Urothelium cell line (cell line): Measurements from ENCODE around the gene MROH2A.

Experiments used
- DNase-seq: peaks from one replicate; pipeline ENCODE4 v3.0.0; 2011; ENCODE audit warnings: low spot score, mixed read lengths
- FAIRE-seq: peaks from 2 replicates; lab custom pipeline; 2011; peaks lifted over from hg19 to GRCh38; lab: Jason Lieb, UNC

Gene MROH2A

GRCh38 chr2:233817995-233818638 lies 40.0 kb downstream of the MROH2A start:
- DNase-seq (no peak), FAIRE-seq (no peak)

DNA sequence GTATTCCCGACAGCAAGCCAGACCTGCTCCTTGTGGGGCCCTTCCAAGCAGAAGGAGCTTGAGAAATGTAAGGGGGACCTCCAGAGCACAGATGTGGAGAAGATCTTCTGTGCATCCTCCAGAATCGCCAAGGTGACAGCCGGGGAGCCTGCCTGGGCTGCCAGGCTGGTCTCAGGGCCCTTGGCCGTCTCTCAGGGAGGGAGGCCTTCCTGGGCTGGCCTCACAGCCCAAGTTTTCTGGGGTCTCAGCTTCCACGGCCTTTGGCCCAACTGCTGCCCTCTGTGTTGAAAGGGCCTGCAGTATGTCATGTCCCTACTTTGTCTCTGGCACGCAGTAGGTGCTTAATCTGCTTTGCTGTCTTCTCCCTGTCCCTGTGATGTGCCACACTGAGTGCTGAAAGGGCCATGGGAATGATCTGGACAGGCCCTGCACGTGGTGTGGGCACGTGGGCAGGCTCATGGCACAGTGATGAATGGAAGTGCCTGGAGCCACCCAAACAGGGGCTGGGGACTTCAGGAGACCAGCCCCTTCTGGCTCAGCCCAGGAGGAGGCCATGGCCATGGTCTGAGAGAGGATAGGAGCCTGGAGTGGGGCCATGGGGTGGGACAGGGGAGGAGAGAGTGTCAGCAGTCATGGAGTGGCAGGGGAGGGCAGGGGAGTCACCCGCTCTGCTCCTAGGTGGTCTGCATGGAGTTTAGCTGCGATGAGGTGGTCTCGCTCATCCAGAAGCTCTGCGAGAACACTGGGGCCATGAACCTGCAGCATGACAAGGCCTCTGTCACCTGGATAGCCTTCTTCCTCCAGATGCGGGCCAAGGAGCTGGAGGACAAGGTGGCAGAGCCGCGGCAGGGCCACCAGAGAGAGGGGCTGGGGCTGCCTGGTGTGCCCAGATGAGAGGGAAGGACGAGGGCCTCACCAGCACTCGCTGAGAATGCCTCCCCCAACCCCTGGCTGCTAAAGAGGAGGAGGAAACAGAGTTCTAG lies 40.8 kb downstream of the MROH2A start:
- no peak for FAIRE-seq
- no peak for DNase-seq

DNA sequence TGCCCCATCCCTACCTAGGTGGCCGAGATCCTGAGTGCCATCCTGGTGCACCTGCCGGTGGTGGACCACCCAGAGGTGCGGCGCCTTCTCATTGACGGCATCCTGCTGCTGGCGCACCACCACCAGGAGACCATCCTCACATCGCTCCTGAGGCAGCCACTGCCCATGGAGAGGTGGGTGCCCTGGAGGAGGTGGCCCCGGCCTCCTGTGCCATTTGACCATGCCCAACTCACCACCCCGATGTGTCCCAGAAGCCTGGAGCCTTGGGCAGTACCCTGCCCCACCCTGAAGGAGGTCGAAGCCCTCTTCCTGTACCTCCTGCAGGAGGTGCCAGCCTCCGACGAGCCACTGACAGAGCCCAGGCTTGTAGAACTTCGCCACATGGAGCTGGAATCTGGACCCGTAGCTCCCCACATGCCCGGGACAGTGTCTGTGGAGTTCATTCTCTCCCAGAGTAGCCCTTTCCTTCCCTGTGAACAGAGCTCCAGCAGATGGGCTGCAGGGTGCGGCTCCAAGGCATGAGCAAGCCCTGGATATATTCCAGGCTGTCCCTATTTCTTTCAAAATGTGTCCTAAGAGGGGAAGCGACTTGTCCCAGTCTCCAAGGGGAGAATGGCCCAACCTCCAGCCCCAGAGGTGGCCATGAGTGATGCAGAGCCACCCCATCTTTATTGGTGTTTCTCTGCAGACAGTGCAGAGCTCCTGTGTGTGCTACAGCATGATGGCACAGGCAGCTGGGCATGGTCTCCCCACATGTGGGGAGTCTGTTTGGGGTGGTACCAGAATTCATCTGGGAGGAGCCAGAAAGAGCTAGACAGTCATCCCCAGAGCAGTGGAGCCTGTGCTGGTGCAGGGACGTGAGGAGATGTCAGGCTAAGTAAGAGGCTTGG lies 42.0 kb downstream of the MROH2A start:
- DNase-seq, result no peak
- FAIRE-seq, result no peak

DNA sequence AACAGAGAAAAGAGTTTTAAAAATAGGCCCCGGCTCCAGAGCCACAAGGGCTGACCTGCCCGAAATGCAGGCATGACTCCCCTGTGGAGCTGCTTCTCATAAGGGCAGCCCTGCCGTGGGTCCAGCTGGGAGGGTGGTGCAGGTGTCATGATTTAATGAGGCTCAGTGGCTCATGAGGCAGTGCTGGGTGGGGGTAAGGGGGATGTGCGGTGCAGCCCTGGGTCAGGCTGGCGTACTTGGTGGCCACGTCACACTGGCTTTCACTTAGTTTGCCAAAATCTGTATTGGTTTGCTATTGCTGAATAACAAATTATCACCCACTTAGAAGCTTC lies 42.6 kb downstream of the MROH2A start:
- no peak for DNase-seq
- FAIRE-seq, result no peak

DNA sequence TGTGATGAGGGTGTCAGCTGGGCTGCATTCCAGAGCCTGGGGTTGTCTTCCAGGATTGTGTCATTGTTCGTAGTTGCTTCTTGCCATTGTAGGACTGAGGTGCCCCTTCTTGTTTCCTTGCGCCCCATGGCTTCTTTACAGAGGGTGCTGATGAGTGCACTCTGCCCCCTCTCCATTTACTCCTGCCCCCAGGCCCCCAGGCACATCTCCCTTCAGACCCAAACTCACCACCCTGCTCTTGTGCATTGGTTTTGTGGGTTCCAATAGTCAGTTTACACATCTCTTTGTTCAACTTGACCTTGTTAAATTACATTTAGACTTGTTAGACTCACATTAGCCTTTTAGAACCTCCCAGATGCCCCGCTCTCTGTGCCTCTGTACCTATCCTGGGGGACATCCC lies 43.1 kb downstream of the MROH2A start:
- FAIRE-seq, result no peak
- no peak for DNase-seq

DNA sequence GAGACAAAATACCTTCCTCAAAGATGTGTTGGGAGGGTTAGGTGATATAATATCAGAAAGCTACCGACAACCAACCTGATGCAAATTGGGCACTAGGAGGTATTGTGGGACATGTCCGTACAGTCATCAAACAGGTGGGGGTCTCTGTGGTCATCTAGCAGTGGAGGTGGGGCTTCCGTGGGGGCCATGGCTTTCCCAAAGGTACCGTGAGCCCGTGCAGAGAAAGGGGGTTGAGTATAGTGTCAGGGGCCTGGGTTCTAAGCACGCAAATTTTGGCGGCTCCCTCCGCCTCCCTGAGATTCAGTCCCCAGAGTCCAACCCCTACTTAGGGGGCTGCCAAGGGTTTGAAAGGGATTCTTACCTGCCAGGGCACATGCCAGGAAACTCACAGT lies 43.6 kb downstream of the MROH2A start:
- DNase-seq (no peak), FAIRE-seq (no peak)

DNA sequence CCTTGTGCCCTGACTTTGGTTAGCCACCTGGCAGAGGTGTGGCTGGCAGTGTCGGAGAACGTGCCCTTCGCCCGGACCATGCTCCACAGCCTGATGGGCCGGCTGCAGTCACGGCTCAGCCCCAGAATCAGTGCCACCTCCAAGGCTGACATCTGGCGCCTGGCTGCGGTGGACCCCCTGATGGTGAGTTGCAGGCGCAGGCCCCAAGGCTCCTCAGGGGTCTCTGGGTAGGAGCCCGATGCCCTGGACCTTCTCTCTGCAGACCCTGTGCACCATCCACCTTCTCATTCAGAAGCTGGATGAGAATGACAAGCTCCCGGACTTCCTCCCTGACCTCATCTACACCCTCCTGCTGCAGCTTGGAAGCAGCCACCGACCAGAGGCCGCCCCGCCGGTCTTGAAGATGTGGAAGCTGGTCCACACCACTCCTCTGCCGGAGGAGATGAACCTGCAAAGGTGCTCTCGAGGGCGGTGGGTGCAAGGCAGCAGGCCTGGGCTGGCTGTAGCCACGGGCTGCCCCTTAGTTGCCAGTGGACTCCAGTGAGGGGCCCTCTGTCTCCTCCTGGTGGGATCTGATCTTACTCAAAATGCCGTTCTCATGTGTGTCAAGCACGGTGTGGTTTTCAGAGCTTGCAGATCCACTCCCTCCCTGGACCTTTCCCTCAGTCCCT lies 44.1 kb downstream of the MROH2A start:
- FAIRE-seq (no peak), DNase-seq (no peak)

DNA sequence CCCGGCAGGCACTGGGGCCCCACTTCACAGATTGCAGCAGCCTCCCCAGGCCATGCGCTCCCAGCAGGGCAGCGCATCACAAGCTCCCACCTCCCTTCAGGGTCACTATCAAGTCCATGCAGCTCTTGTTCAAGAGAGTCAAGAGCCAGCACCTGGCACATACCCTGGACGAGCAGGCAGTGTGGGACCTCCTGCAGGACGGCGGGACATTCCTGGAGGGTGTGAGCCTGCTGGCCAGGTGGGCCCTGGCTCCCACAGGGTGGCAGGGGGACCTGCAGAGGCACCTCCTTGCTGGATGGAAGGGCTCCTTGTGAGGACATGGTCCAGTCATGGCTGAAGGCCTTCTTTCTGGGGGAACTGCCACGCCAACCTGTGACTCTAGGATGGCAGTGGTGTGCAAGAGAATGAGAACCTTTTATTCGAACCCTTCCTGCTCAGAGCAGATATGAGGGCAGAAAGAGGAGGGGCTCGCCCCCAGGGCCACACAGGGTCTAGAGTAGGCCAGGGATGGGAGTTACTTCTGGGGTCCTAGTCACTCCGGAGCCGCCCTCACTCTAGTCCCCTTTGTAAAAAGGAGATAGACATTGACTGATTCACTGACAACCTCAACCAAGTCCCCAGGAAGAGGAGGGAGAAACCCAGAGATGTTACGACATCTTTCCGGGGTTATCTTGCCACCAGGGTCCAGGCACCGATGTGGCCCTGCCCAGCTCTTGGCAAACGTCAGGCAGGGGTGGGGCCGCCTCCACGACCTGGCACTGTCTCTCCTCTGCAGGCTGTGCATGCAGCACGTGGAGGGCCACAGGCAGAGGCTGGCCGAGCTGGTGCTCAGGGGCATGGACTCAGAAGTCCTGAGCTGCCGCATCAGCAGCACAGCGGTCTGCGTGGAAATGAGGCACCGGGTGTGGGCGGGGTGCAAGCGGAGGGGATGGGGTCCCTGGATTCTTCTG lies 44.9 kb downstream of the MROH2A start:
- no peak for FAIRE-seq

GRCh38 chr2:233823731-233824121 lies 45.6 kb downstream of the MROH2A start:
- DNase-seq (no peak), FAIRE-seq (no peak)

More for the DNA sequence above, 44.9 kb downstream of the MROH2A start:
- DNase-seq, result no peak

DNA sequence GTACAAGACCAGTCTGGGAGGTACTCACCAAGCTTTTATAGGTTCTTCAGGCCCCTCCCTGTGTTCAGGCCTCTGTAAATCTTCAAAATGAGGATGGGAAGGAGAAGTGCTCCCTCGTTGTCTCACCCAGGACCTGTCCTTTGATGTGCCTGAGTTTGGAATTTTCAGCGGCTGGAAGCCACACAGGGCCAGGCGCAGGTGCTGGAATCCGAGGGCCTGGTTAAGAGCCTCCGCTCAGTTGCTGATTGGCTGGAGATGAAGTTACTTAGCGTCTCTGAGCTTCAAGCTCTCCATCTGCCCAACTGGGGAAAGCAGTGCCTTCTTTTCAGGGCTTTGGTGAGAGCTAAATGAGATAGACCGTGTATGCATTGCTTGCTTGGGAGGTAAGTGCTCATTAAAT lies 46.2 kb downstream of the MROH2A start:
- FAIRE-seq, result no peak
- DNase-seq, result no peak

- DNase-seq, result no peak
- FAIRE-seq, result no peak
Observed at GRCh38 chr2:233828546-233829192, 50.5 kb downstream of the MROH2A start.

GRCh38 chr2:233829193-233830110 lies 51.3 kb downstream of the MROH2A start:
- FAIRE-seq (no peak), DNase-seq (no peak)

DNA sequence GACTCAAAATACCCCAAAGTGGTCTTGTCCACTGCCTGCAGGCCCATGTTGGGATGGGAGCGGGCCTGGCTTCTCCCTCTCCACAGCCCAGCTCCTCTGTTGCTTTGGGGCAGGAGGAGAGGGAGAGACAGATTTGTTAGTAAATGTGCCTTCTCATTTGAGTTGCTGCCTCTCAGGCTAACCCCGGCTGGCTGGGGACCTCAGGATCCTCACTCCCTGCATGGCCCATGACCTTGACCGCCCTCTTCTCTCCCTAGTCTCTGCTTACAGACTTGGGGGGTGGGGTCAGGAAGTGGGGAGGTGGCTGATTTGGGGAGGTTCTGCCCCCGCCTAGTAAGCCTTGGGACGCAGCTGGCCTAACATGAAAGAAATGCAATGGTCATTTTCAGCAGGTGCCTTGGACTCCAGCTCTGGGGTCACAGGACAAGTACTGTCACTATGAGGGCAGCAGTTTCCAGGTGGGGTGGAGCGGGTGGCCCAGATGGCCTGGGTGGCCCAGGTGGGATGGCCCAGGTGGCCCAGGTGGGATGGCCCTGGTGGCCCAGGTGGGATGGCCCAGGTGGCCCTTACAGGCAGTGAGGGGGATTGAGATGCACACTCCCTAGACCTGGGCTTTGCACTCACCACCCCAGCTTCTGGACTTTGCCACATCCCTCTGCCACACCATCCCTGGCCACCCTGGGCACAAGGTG lies 52.1 kb downstream of the MROH2A start:
- no peak for DNase-seq
- no peak for FAIRE-seq

DNA sequence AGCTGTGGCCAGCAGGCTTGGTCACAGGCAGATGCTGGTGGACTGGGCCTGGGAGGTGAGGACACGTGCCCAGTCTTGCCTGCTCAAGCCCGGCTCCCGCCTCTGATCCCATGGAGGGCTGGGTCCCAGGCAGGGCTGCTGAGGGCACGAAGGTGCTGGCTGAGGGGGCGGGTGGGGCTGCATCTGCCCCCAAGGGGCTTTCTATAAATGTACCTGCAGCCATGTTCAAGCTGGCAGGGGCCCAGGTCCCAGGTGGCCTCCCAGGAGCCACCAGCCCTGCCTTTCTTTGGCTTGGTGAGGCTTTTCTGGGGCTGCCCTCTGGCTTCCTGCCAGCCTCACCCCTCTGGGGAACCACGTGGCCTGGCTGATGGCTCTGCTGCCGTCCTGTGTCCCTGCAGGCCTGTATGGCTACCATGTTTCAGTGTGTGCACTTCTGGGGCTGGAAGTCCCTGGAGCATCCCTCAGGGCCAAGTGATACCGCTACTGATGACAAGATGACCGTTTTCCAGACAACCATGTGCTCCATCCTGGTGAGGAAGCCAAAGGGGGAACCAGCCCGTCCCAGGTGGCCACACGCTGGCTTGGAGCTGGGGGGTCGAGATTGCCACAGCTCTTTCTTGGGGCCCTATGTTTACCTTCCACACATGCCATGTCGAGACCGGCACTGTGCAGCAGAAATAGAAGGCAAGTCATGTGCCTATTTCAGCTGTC lies 53.0 kb downstream of the MROH2A start:
- no peak for DNase-seq
- no peak for FAIRE-seq

- no peak for FAIRE-seq
- DNase-seq, result no peak
Observed at GRCh38 chr2:233831861-233832260, 53.7 kb downstream of the MROH2A start.

- FAIRE-seq, result no peak
- no peak for DNase-seq
Observed at GRCh38 chr2:233832414-233832813, 54.3 kb downstream of the MROH2A start.

DNA sequence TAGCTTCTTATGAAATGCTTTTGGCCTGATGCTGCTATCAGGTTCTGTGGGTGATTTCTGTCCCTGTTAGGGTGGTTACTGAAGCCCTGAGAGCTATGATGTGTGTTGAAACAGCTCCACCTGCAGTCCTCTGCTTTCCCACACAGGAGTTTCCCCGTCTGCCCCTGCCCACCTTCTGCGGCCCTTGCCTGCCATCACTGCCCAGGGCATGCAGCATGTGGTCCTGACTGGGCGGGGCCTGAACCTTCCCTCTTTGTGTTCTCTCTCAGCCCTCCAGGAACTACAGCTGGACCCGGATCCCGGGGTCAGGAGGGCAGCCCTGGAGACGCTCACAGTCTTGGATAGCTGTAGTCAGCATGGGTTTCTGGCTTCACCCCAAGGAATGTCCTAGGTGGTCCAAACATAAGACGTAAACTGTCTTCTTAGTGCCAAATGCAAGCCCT lies 54.8 kb downstream of the MROH2A start:
- DNase-seq (no peak), FAIRE-seq (no peak)
